HG03139 (cell line): ENCODE results near the gene MIPEP.

Source experiments
- ATAC-seq: cut with Tn5 transposase; IDR thresholded peaks from one replicate; pipeline ENCODE4 v1.9.1; 2021; ENCODE audit not compliant: unreplicated experiment

Gene MIPEP

DNA sequence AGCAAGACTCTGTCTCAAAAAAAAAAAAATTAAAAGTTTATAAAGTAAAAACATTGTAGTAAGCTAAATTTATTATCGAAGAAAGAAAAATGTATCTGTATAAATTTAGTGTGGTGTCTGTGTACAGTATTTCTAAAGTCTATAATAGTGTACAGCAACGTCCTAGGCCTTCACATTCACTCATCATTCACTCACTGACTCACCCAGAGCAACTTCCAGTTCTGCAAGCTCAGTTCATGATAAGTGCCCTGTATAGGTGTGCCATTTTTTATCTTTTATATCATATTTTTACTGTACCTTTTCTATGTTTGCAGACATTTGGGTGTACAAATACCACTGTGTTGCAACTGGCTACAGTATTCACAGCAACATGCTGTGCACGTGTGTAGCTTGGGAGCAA lies 200.9 kb downstream of the MIPEP start:
- no peak for ATAC-seq

DNA sequence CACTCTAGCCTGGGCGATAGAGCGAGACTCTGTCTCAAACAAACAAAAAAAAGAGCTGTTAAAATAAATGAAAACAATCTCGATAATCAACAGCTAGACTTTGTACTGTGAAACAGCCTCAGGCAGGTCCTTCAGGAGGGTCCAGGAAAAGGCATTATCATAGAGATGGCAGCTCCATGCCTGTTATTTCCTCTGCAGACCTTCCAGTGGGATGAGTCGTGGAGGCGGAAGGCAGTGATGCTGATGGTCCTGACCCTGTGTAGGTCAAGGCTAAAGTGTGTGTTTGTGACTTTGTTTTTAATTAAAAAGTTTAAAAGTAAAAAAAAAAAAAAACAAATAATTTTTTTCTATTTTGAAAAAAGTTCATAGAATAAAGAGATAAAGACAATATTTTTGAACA lies 201.6 kb downstream of the MIPEP start:
- ATAC-seq: no peak

DNA sequence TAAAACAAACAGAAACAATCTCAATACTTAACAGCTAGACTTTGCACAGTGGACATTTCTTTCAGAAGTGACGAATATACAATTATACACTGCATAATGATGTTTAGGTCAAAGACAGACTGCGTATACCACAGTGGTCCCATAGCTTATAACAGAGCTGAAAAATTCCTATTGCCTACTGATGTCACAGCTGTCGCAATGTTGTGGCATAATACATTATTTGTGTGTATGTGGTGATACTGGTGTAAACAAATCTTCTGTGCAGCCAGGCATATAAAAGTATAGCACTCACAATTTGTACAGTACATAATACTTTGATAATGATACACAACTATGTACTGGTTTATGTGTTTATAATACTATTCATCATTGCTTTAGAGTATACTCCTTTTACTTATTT lies 202.3 kb downstream of the MIPEP start:
- no peak for ATAC-seq

DNA sequence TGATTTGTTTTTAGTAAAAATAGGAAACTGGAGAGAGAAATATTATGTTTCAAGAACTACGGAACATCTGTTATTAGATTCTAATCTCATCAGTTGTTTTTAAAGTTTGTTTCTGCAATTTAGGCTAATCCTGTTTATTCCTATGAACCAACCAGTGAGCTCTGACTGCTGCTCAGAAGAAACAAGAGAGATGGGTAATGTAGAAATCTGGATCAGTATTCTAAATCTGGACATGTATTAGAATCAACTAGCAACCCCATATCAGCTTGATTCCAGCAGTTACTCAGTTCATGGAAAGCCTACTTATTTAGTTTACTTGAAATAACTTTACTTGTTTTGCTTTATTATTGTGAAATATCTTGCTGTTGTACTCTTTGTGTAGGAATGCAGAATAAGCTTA lies 203.8 kb downstream of the MIPEP start:
- ATAC-seq: no peak

DNA sequence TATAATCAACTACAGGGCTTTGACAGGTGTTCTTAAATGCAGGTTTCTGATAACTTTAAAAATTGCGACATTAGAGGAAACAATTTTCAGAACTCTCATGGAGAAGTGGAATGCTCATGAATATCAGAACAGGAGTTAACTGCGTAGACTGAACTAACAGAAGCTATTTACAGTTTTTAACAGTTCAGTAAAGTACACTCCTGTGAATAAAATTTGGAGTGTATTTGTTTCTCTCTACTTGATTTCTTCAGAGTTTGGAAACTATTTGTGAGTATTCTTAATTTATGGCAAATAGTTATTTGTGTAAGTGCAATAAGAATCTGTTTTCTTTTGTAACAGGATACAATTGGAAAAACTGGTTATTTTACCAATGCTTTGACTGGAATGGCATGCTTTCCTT lies 204.6 kb downstream of the MIPEP start:
- ATAC-seq: no peak

DNA sequence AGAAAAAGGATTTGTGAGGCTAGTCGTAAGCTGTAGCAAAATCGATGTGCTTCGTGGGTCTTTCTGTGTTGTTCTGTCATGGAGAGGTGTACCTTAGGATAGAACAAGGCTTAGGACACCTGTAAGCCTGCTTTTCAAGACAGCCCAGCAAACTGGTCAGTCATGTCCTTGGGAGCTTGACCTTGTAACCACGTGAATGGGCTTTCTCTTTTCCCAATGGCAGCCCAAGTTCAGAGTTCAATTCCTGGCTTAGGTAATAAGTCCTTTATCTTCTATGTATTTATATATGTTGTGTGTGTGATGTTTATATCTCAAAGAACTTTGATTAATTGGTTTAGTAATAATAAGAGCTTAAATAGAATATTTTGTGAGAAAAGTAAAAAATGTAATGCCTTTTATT lies 206.1 kb downstream of the MIPEP start:
- no peak for ATAC-seq

DNA sequence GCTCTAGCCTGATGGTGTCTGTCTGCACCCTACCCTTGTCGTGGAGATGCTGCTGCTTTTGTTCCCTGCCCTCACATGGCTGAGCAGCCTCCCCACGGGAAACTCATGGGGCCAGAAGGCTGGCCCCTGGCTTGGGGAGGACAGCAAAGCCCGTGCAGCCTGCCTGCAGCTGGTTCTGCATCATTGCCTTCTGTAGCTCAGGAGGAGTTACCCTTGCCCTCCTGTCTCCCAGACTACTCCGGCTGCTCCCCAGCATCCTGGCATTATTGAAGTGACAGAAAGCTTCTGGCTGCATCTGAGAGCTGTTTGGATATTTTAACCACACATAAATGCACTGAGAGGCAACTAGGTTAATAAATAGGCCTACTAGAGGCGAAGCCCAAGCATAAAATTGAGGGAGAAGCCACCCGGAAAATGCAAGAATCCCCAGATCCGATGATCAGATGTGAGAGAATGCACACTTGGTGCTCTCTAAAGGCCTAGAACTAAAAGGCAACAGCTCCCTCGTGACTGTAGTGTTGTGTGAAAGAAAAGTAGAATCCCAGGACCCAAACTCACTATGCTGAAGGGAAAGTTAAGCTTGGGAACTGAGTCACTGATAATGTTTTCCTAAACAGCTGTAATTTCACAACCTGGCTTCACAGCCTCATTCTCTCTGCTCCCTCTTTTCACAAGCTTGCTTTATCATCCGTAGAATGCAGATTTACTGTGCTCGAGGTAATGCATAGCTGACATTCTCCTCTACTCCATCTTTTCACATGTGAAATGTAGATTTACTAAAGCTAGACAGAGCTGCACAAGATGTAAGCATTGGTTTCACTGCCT lies 208.1 kb downstream of the MIPEP start:
- ATAC-seq: no peak
